ENCODE data around the gene FBXO34. TPM values are rescaled to one million over a fixed set of nuclear protein-coding genes. Genes with fewer than 3 reads are reported as not detected.
"Not testable (repeated sequence)": the region's sequence is repeated elsewhere in the genome, so short reads cannot be mapped to it uniquely, and the experiment has no call there.

The FBXO34 gene
- total RNA-seq, 2 donors from 2014 or later, result 18.7 to 26.1 TPM

GRCh38 chr14:55373784-55374705, 102.8 kb downstream of the FBXO34 start:
- peaks cover 18% of the 10 kb centered on the region for H3K36me3 Mint-ChIP-seq
- H3K4me3 Mint-ChIP-seq, result peak overlapping the region; percentile 76
- H3K4me1 Mint-ChIP-seq (ENCODE audit: low read depth in 2 of 2), result peaks cover 25 to 29% of the 10 kb centered on the region in 2 donors
- peak overlapping the region; percentile 72 to 94 for H3K27ac Mint-ChIP-seq
- H3K27me3 Mint-ChIP-seq, result no peaks in the 10 kb centered on the region
- no peaks in the 10 kb centered on the region for H3K9me3 Mint-ChIP-seq
- ATAC-seq (peak; percentile 80 to 90), DNase-seq (ENCODE audit: low spot score) (peak; percentile 70)

GRCh38 chr14:55374771-55375170, 103.5 kb downstream of the FBXO34 start:
- ATAC-seq (no peak), DNase-seq (ENCODE audit: low spot score) (no peak)
- Mint-ChIP-seq H3K36me3 (peaks cover 15% of the 10 kb centered on the region), H3K4me3 (peak overlapping the region; percentile 76), H3K9me3 (no peaks in the 10 kb centered on the region), H3K27me3 (no peaks in the 10 kb centered on the region), H3K27ac (peak overlapping the region; percentile 72 to 94), H3K4me1 (ENCODE audit: low read depth in 2 of 2) (peaks cover 25 to 29% of the 10 kb centered on the region in 2 donors)

- Mint-ChIP-seq H3K27ac (peak overlapping the region in 1 of 2 donors; percentile 84), H3K4me3 (no peak overlapping the region), H3K4me1 (ENCODE audit: low read depth in 2 of 2) (peaks cover 25 to 33% of the 10 kb centered on the region in 2 donors), H3K27me3 (no peaks in the 10 kb centered on the region), H3K9me3 (no peaks in the 10 kb centered on the region), H3K36me3 (peaks cover 17% of the 10 kb centered on the region)
- DNase-seq (ENCODE audit: low spot score) (no peak), ATAC-seq (no peak)
Measured at GRCh38 chr14:55377236-55377635, 106.0 kb downstream of the FBXO34 start.

DNA sequence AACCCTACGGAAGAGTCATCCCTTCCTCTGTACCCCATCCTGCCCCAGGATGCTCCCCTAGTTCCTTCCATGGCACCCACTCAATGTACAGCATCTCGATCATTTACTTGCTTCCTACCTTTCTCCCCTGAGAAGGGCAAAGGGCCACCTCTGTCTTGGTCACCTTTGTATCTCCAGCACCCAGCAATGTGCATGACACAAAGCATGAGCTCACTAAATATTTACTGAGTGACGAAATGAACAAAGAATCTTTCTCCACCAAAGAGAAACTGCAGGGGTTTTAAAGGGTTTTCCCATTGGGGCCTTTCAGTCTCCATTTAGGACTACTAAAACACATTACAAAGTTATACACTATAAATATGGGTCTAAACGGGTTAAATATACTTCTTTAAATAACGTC, 109.8 kb downstream of the FBXO34 start:
- peak overlapping the region; percentile 7 to 60 for H3K27ac Mint-ChIP-seq
- ATAC-seq (peak in 1 of 2 donors; percentile 37), DNase-seq (ENCODE audit: low spot score) (no peak)
- no peaks in the 10 kb centered on the region for H3K9me3 Mint-ChIP-seq
- H3K4me3 Mint-ChIP-seq, result peak overlapping the region; percentile 11
- no peaks in the 10 kb centered on the region for H3K27me3 Mint-ChIP-seq
- H3K36me3 Mint-ChIP-seq, result peaks cover 15% of the 10 kb centered on the region
- peaks cover 6 to 17% of the 10 kb centered on the region in 2 donors for H3K4me1 Mint-ChIP-seq (ENCODE audit: low read depth in 2 of 2)

- ATAC-seq, result peak; percentile 51 to 62
- peaks cover 8 to 21% of the 10 kb centered on the region in 2 donors for H3K4me1 Mint-ChIP-seq (ENCODE audit: low read depth in 2 of 2)
- DNase-seq (ENCODE audit: low spot score), result no peak
- no peak overlapping the region for H3K4me3 Mint-ChIP-seq
- H3K9me3 Mint-ChIP-seq, result no peaks in the 10 kb centered on the region
- H3K27ac Mint-ChIP-seq, result peak overlapping the region; percentile 7 to 60
- H3K27me3 Mint-ChIP-seq, result no peaks in the 10 kb centered on the region
- peaks cover 11% of the 10 kb centered on the region for H3K36me3 Mint-ChIP-seq
Measured at GRCh38 chr14:55381561-55381960, 110.3 kb downstream of the FBXO34 start.

DNA sequence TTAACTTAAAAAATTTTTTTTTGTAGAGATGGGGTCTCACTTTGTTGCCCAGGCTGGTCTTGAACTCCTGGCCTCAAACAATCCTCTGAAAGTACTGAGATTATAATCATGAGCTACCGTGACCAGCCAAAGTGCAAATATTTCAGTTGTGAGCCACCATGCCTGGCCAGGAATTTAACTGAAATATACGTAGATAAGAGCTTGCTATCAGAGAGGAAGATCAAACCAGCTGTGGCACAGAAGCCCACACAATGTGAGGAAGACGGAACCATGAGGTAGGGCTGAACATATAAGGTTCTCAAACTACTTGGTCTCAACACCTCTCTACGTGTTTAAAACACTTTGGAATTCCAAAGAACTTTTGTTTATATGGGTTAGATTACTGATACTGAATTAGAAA, 111.3 kb downstream of the FBXO34 start:
- peaks cover 14% of the 10 kb centered on the region for H3K36me3 Mint-ChIP-seq
- H3K9me3 Mint-ChIP-seq, result peaks cover 3% of the 10 kb centered on the region

GRCh38 chr14:55383056-55383466, 111.8 kb downstream of the FBXO34 start:
- peaks cover 16 to 28% of the 10 kb centered on the region in 2 donors for H3K4me1 Mint-ChIP-seq (ENCODE audit: low read depth in 2 of 2)
- H3K27me3 Mint-ChIP-seq; H3K27ac Mint-ChIP-seq; H3K4me3 Mint-ChIP-seq; DNase-seq (ENCODE audit: low spot score); H3K9me3 Mint-ChIP-seq; ATAC-seq: not testable (repeated sequence)
- peaks cover 14% of the 10 kb centered on the region for H3K36me3 Mint-ChIP-seq

More for the DNA sequence above, 111.3 kb downstream of the FBXO34 start:
- H3K4me3 Mint-ChIP-seq, result no peak overlapping the region
- DNase-seq (ENCODE audit: low spot score), result no peak
- no peak overlapping the region for H3K27ac Mint-ChIP-seq
- no peaks in the 10 kb centered on the region for H3K27me3 Mint-ChIP-seq
- no peak for ATAC-seq
- H3K4me1 Mint-ChIP-seq (ENCODE audit: low read depth in 2 of 2), result peaks cover 16 to 26% of the 10 kb centered on the region in 2 donors

DNA sequence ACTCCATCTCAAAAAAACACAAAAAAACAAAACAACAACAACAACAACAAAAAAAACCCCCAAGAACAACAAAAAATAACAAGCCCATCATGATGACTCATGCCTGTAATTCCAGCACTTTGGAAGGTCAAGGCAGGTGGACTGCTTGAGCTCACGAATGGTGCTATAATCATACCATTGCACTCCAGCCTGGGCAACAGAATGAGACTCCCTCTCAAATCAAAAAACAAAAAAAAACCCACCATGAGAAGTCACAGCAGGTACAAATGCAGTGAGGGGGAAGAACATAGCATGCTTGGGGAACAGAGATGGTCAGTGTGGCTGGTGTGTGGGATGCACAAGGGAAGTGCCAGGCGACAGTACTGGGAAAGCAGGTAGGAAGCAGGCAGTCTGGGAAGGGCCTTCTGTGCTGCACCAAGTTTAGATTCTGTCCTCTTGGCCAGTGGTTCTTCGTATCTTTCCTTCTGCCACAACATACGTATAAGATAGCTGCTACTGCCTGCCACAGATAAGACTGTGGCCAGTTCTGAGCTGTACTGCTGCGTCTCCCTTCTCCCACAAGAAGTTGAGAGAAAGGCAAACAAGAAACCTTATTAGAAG, 112.4 kb downstream of the FBXO34 start:
- no peak overlapping the region for H3K4me3 Mint-ChIP-seq
- H3K27ac Mint-ChIP-seq, result no peak overlapping the region
- H3K4me1 Mint-ChIP-seq (ENCODE audit: low read depth in 2 of 2), result peaks cover 16 to 31% of the 10 kb centered on the region in 2 donors
- H3K9me3 Mint-ChIP-seq, result peaks cover 3% of the 10 kb centered on the region
- H3K36me3 Mint-ChIP-seq, result peaks cover 14% of the 10 kb centered on the region
- no peak for ATAC-seq
- DNase-seq (ENCODE audit: low spot score), result no peak
- H3K27me3 Mint-ChIP-seq, result no peaks in the 10 kb centered on the region

DNA sequence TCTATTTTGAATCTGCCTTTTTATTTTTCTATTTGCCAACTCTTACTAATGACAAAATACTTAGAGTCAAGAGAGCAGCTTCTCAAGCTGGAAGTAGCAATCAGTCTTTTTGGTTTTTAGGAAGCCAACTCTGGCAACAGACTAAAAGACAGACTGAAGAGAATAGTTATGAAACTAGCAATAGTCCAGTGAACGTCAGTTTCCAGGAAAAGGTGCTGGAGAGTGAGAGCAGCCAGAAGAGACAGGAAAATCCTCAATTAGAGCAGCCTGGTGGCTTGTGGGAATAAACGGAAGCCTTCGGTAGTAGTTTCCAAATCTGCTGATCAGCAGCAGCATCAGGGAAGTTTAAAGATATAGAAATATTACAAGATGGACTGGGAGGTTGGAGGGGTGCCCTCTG, 113.3 kb downstream of the FBXO34 start:
- H3K9me3 Mint-ChIP-seq, result peaks cover 3% of the 10 kb centered on the region
- peak overlapping the region in 1 of 2 donors; percentile 16 for H3K27ac Mint-ChIP-seq
- DNase-seq (ENCODE audit: low spot score) (no peak), ATAC-seq (no peak)
- H3K36me3 Mint-ChIP-seq, result peaks cover 21% of the 10 kb centered on the region
- no peak overlapping the region for H3K4me3 Mint-ChIP-seq
- H3K27me3 Mint-ChIP-seq, result no peaks in the 10 kb centered on the region
- peaks cover 21 to 31% of the 10 kb centered on the region in 2 donors for H3K4me1 Mint-ChIP-seq (ENCODE audit: low read depth in 2 of 2)

- Mint-ChIP-seq H3K36me3 (peaks cover 21% of the 10 kb centered on the region), H3K27ac (peak overlapping the region; percentile 80 to 85), H3K4me3 (peak overlapping the region; percentile 59), H3K9me3 (peaks cover 3% of the 10 kb centered on the region), H3K4me1 (ENCODE audit: low read depth in 2 of 2) (peaks cover 21 to 28% of the 10 kb centered on the region in 2 donors), H3K27me3 (no peaks in the 10 kb centered on the region)
- DNase-seq (ENCODE audit: low spot score) (no peak), ATAC-seq (peak; percentile 61 to 73)
Measured at GRCh38 chr14:55386037-55386808, 115.0 kb downstream of the FBXO34 start.

DNA sequence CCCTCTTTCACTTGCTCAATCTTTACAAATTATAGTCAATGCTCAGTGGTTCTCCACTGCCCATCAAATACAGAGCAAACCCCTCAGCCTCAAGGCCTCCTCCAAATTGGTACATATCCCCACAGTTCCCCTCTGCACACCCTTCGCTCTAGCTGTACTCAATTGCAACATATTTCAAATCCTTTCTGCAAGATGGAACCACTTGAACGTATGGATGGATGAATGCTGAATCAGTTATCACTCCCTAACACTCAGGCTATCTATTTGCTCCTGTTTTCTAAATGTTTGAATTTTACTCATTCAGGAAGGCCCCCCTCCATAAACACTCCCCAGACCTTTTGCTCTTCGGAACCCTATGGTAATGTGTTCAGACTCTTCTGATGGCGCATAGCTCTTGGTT, 115.9 kb downstream of the FBXO34 start:
- H3K27me3 Mint-ChIP-seq, result no peaks in the 10 kb centered on the region
- peaks cover 21 to 22% of the 10 kb centered on the region in 2 donors for H3K4me1 Mint-ChIP-seq (ENCODE audit: low read depth in 2 of 2)
- H3K36me3 Mint-ChIP-seq, result peaks cover 16% of the 10 kb centered on the region
- no peak for DNase-seq (ENCODE audit: low spot score)
- peak overlapping the region; percentile 80 to 85 for H3K27ac Mint-ChIP-seq
- peaks cover 3% of the 10 kb centered on the region for H3K9me3 Mint-ChIP-seq
- ATAC-seq, result no peak
- H3K4me3 Mint-ChIP-seq, result peak overlapping the region; percentile 58

- Mint-ChIP-seq H3K4me1 (ENCODE audit: low read depth in 2 of 2) (peaks cover 21 to 22% of the 10 kb centered on the region in 2 donors), H3K27ac (peak overlapping the region; percentile 52 to 85), H3K9me3 (peaks cover 3% of the 10 kb centered on the region), H3K27me3 (no peaks in the 10 kb centered on the region), H3K4me3 (no peak overlapping the region), H3K36me3 (peaks cover 16% of the 10 kb centered on the region)
- DNase-seq (ENCODE audit: low spot score) (no peak), ATAC-seq (no peak)
Measured at GRCh38 chr14:55388160-55388559, 116.9 kb downstream of the FBXO34 start.

- no peak overlapping the region for H3K27ac Mint-ChIP-seq
- DNase-seq (ENCODE audit: low spot score), result no peak
Measured at GRCh38 chr14:55389330-55389729, 118.1 kb downstream of the FBXO34 start.

More at GRCh38 chr14:55389330-55389729, 118.1 kb downstream of the FBXO34 start:
- no peak for ATAC-seq
- Mint-ChIP-seq H3K36me3 (peaks cover 16% of the 10 kb centered on the region), H3K4me3 (no peak overlapping the region), H3K4me1 (ENCODE audit: low read depth in 2 of 2) (peaks cover 21% of the 10 kb centered on the region in 2 donors), H3K27me3 (no peaks in the 10 kb centered on the region), H3K9me3 (peaks cover 3% of the 10 kb centered on the region)
